ENCODE data around the gene D2HGDH.
"Not testable (repeated sequence)": the region's sequence is repeated elsewhere in the genome, so short reads cannot be mapped to it uniquely, and the experiment has no call there.

Gene D2HGDH

GRCh38 chr2:241806217-241806616, 71.8 kb downstream of the D2HGDH start:
- DNase-seq: not testable (repeated sequence)

- no peak for DNase-seq
Observed at GRCh38 chr2:241808051-241808720, 73.8 kb downstream of the D2HGDH start.

DNA sequence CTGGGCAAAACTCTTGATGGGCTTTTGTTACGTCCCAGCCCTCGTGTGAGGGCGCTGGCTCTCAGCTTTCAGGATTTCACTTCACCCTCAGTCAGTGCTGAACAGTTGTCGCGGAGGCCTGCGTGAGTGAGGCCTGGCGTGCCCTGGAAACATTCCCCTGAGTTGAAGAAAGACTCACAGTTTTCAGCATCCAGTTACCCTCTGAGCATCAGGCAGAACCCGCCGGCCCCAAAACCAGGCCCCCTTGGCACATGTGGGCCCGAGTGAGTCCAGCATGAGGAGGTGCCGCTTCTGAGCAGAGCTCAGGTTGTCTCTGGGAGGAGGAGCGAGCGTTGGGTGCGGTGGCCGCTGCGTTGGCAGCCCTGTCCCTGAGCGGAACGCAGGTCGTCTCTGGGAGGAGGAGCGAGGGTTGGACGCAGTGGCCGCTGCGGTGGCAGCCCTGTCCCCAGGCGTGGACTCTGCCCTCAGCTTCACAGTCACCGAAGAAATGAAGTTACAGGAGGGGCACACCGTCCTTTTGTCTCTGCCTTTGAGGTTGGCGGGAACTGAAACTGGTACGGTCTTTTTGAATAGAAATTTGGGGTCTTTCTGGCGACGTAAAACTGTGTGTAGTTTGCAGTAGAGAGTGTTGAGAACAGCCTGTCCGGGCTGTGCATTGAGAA, 74.4 kb downstream of the D2HGDH start, which contains the start of gene NEU4:
Gene NEU4 (plus strand): TSS at position 473 of the 662 bp plus-strand sequence. CDS start 5,292 bp downstream, outside the sequence.
- DNase-seq: peak in 3 of 51 donors; percentile 6 to 37 (median 19)

GRCh38 chr2:241809383-241810306, 75.2 kb downstream of the D2HGDH start:
- no peak for DNase-seq

- peak in 40 of 51 donors; percentile 36 to 93 (median 74) for DNase-seq
Observed at GRCh38 chr2:241810307-241811200, 76.1 kb downstream of the D2HGDH start.

DNA sequence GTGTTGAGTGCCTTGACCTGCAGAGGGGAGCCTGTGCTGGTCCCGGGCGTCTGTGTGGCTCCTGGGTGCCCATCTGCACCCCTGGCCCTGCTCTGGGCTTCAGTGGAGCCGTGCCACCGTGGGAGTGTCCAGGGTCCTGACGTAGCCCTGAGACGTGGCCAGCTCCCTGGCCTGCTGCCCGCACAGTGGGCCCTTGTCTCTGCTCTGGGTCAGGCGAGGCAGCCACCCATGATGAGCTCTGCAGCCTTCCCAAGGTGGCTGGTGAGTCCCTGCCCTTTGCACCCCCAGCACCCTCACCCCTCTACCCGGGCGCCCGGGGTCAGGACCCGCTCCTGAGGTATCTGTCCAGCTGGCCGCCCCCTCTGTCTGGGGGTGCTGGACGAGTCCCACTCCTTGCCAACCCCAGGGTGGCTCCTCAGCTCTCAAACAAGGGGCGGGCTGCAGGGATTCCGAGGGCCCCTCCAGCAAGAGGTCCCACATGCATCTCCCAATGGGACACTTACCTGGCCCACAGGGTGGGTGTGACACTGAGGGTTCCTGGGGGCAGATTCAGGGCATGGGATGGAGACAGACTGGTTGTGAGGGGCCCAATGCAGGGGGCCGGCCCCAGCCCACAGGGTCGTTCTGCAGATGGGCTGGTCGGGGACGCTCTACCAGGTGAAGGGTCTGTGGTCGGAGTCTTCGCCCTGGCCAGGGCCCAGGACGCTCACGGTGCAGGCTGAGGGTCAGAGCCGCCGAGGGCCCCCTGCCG, 76.9 kb downstream of the D2HGDH start:
- DNase-seq: peak in 38 of 51 donors; percentile 28 to 85 (median 73)

- no peak for DNase-seq
Observed at GRCh38 chr2:241811952-241812729, 77.7 kb downstream of the D2HGDH start.

DNA sequence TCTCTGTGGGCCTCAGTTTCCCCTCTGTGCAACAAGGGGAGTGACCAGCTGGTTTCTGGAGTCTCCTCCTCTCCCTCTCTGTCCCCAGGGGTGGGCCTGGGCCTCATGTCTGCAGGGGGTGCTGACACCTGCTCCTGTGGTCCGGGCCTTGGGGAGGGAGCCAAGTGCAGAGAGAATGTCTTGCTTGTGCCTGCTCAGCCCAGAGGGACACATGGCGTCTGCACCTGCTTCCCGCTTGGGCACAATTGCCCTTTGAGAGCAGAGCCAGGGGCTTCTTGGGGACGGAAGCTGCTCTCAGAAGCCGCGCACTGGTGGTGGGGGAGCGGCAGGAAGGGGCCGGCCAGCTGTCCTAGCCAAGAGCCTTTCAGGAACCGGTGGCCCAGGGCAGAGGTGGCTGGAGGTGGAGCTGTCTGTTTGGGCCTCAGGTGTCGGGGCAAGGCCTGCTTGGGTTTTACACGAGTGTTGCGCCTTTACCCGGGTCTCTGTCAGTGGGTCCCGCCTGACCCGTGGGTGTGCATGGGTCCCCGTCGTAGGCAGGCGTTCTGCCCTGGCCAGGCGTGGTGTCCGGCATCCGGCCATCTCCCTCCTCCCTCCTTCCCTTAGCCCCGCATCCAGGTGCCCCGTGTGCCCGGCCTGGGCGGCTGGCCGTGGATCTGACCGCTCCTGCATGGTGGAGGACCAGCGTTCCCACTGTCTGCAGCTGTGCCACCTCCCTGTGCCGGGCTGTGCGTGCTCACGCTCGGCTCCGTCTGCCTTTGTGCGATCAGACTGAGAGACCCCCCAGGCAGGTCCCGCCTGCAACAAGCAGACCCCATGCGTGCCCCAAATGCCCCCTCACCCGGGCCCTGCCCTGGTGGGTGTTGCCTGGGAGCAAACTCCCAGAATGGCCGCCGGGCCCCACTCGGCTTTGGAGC, 78.6 kb downstream of the D2HGDH start:
- DNase-seq: peak in 26 of 51 donors; percentile 15 to 70 (median 51)

DNA sequence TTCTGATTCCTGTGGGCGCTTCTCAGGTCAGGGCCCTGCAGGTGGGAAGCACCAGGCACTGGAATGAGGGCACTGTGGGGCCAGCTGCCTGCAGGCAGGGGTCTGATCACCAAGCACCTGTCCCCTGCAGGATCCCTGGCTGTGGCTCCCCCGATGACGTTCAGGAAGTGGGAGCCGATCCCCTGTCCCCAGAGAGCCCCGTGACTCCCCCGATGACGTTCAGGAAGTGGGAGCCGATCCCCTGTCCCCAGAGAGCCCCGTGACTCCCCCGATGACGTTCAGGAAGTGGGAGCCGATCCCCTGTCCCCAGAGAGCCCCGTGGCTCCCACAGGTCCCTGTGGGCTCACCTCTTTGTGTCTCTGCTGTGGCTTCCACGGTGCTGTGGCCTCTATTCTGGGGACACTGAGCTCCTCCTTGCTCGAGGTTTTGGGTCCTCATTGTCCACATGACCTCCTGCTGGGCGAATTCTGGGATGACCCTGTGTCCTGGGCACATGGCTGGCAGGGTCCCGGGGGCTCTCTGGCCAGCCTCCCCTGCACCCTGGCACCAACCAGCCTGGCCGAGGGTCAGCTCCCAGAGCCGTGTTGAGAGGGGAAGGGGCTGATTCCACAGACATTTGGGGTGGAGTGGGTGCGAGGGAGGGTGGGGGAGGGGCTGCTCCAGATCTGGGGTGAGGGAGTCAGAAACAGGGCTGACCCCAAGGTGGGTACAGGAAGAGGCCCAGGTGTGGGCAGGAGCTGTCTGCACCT, 79.4 kb downstream of the D2HGDH start:
- no peak for DNase-seq

DNA sequence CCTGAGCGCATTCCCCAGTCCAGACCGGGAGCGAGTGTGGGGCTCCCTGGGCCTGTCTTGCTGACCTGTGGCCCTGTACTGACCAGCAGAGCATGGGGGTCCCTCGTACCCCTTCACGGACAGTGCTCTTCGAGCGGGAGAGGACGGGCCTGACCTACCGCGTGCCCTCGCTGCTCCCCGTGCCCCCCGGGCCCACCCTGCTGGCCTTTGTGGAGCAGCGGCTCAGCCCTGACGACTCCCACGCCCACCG, 79.9 kb downstream of the D2HGDH start:
- no peak for DNase-seq

DNA sequence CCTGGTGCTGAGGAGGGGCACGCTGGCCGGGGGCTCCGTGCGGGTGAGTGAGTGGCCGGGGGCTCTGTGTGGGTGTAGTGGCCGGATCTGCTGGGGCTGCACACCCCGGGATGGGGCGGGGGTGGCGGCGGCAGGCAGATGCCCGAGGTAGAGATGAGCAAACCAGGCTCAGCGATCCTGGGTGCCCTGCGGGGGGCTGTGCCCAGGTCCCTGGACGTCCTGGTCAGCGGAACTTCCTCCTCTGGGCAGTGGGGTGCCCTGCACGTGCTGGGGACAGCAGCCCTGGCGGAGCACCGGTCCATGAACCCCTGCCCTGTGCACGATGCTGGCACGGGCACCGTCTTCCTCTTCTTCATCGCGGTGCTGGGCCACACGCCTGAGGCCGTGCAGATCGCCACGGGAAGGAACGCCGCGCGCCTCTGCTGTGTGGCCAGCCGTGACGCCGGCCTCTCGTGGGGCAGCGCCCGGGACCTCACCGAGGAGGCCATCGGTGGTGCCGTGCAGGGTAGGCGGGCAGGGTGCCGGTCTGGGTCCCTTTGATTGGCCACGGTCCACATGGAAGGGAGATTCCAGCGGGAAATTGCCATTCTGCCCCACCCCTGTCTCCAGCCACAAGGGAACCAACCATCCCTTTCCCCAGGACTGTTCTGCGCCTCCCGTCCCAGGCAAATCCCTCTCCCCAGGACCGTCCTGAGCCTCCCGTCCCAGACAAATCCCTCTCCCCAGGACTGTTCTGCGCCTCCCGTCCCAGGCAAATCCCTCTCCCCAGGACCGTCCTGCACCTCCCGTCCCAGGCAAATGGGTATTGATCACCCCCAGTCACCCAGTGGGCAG, 80.4 kb downstream of the D2HGDH start:
- DNase-seq: no peak

GRCh38 chr2:241815477-241816430, 81.3 kb downstream of the D2HGDH start:
- no peak for DNase-seq

GRCh38 chr2:241816431-241817121, 82.1 kb downstream of the D2HGDH start:
- DNase-seq: no peak

- no peak for DNase-seq
Observed at GRCh38 chr2:241817126-241817820, 82.8 kb downstream of the D2HGDH start.
